Epithelial cell of proximal tubule (primary cell): Measurements from ENCODE around the gene OXT. TPM values are rescaled to one million over a fixed set of nuclear protein-coding genes. Genes with fewer than 3 reads are reported as not detected.

ENCODE experiments used
- DNase-seq: peaks from one replicate; pipeline ENCODE4 v3.0.0-alpha.2; 2011; ENCODE audit warnings: low read depth
- H3K4me3 ChIP-seq: 2 replicates; pipeline ENCODE4 v1.5.1; 2011; ENCODE audit warnings: low read depth, mild to moderate bottlenecking, low read length
- CTCF ChIP-seq: conservative IDR thresholded peaks from 2 replicates; pipeline ENCODE4 v1.5.1; 2012; ENCODE audit warnings: low read depth, mild to moderate bottlenecking, low read length
- total RNA-seq: library from RNA; depleted of rRNA; stranded (reverse); fragments of >200 nt; gene quantifications from 2 replicates; pipeline ENCODE4 v1.2.3, GENCODE V29; 2015

OXT gene
- total RNA-seq, 1 donor from 2014 or later, result not detected

- no peak for DNase-seq
- TF ChIP-seq CTCF, result no peak
- H3K4me3 ChIP-seq, result no peak overlapping the region
Measured at GRCh38 chr20:3103369-3104032, 32.1 kb downstream of the OXT start.

- DNase-seq, result no peak
- no peak overlapping the region for H3K4me3 ChIP-seq
- TF ChIP-seq CTCF, result no peak
Measured at GRCh38 chr20:3105256-3106137, 34.1 kb downstream of the OXT start.

GRCh38 chr20:3106185-3106584 is 34.8 kb downstream of the OXT start:
- no peak overlapping the region for H3K4me3 ChIP-seq
- no peak for DNase-seq

GRCh38 chr20:3106658-3107463 is 35.4 kb downstream of the OXT start:
- TF ChIP-seq CTCF, result no peak
- H3K4me3 ChIP-seq, result no peak overlapping the region
- no peak for DNase-seq

More at GRCh38 chr20:3106185-3106584, 34.8 kb downstream of the OXT start:
- TF ChIP-seq CTCF, result no peak

GRCh38 chr20:3107464-3108025 is 36.1 kb downstream of the OXT start:
- H3K4me3 ChIP-seq, result no peak overlapping the region

More at GRCh38 chr20:3107464-3108025, 36.1 kb downstream of the OXT start:
- DNase-seq, result no peak
- no peak for TF ChIP-seq CTCF
